Glutamatergic neuron (in vitro differentiated cells): ENCODE measurements around the gene ACTL7B. TPM values are rescaled to one million over a fixed set of nuclear protein-coding genes. Genes with fewer than 3 reads are reported as not detected.

Source experiments
- DNase-seq: peaks from one replicate; pipeline ENCODE4 v3.0.0; 2022
- H3K27ac Mint-ChIP-seq: one replicate; pipeline ENCODE4 v1.8.0; 2020; ENCODE audit warnings: mild to moderate bottlenecking, mixed read lengths, inconsistent platforms; ENCODE audit not compliant: unreplicated experiment
- H3K27me3 Mint-ChIP-seq: one replicate; pipeline ENCODE4 v1.8.0; 2020; ENCODE audit warnings: mild to moderate bottlenecking, moderate library complexity, mixed read lengths, inconsistent platforms; ENCODE audit not compliant: unreplicated experiment
- H3K36me3 Mint-ChIP-seq: one replicate; pipeline ENCODE4 v1.8.0; 2020; ENCODE audit warnings: mild to moderate bottlenecking, mixed read lengths, inconsistent platforms; ENCODE audit not compliant: unreplicated experiment
- H3K4me1 Mint-ChIP-seq: one replicate; pipeline ENCODE4 v1.8.0; 2020; ENCODE audit warnings: mild to moderate bottlenecking, low read depth, mixed read lengths, inconsistent platforms; ENCODE audit not compliant: unreplicated experiment
- H3K4me3 Mint-ChIP-seq: one replicate; pipeline ENCODE4 v1.8.0; 2020; ENCODE audit warnings: mild to moderate bottlenecking, mixed read lengths, inconsistent platforms; ENCODE audit not compliant: unreplicated experiment
- H3K9me3 Mint-ChIP-seq: one replicate; pipeline ENCODE4 v1.8.0; 2020; ENCODE audit warnings: mild to moderate bottlenecking, moderate library complexity, mixed read lengths, inconsistent platforms; ENCODE audit not compliant: unreplicated experiment
- CTCF ChIP-seq: fragments of 200-600 bp; sonication (generic); IDR thresholded peaks from one replicate; pipeline ENCODE4 v1.5.0; 2021; ENCODE audit not compliant: partially characterized antibody, unreplicated experiment
- total RNA-seq: library from RNA; stranded (reverse); fragmentation: NEBNext Ultra II Directional; extraction: Animal tissue kit (Norgen Biotek cat#: 25700); gene quantifications from one replicate; pipeline ENCODE4 v1.2.1, GENCODE V29; 2021; ENCODE audit not compliant: unreplicated experiment

Gene ACTL7B
- total RNA-seq, 1 donor from 2014 or later: not detected

GRCh38 chr9:108884701-108885100, 28.9 kb upstream of the ACTL7B start:
- Mint-ChIP-seq H3K36me3 (peaks cover 5% of the 10 kb centered on the region), H3K4me3 (no peak overlapping the region), H3K27me3 (no peaks in the 10 kb centered on the region), H3K27ac (no peak overlapping the region), H3K9me3 (peaks cover 3% of the 10 kb centered on the region), H3K4me1 (no peaks in the 10 kb centered on the region)
- TF ChIP-seq CTCF: no peak
- no peak for DNase-seq

GRCh38 chr9:108883085-108883484, 27.3 kb upstream of the ACTL7B start:
- DNase-seq: no peak
- H3K27ac Mint-ChIP-seq: no peak overlapping the region
- H3K4me3 Mint-ChIP-seq: no peak overlapping the region
- H3K4me1 Mint-ChIP-seq: no peaks in the 10 kb centered on the region
- peaks cover 5% of the 10 kb centered on the region for H3K36me3 Mint-ChIP-seq
- no peak for TF ChIP-seq CTCF
- no peaks in the 10 kb centered on the region for H3K27me3 Mint-ChIP-seq
- H3K9me3 Mint-ChIP-seq: peaks cover 3% of the 10 kb centered on the region

GRCh38 chr9:108882052-108882888, 26.5 kb upstream of the ACTL7B start:
- Mint-ChIP-seq H3K27ac (no peak overlapping the region), H3K4me1 (no peaks in the 10 kb centered on the region), H3K4me3 (no peak overlapping the region)

GRCh38 chr9:108880738-108881316, 25.0 kb upstream of the ACTL7B start:
- Mint-ChIP-seq H3K27ac (no peak overlapping the region), H3K36me3 (peaks cover 5% of the 10 kb centered on the region), H3K4me3 (no peak overlapping the region), H3K27me3 (no peaks in the 10 kb centered on the region), H3K9me3 (peaks cover 5% of the 10 kb centered on the region), H3K4me1 (no peaks in the 10 kb centered on the region)
- TF ChIP-seq CTCF: no peak
- DNase-seq: no peak

More at GRCh38 chr9:108882052-108882888, 26.5 kb upstream of the ACTL7B start:
- no peak for DNase-seq
- H3K27me3 Mint-ChIP-seq: no peaks in the 10 kb centered on the region
- H3K9me3 Mint-ChIP-seq: peaks cover 3% of the 10 kb centered on the region
- H3K36me3 Mint-ChIP-seq: peaks cover 5% of the 10 kb centered on the region
- no peak for TF ChIP-seq CTCF

- Mint-ChIP-seq H3K4me1 (no peaks in the 10 kb centered on the region), H3K27me3 (no peaks in the 10 kb centered on the region), H3K36me3 (no peaks in the 10 kb centered on the region), H3K9me3 (peaks cover 5% of the 10 kb centered on the region), H3K27ac (no peak overlapping the region), H3K4me3 (no peak overlapping the region)
- no peak for DNase-seq
- no peak for TF ChIP-seq CTCF
Observed at GRCh38 chr9:108877524-108877923, 21.7 kb upstream of the ACTL7B start.
